Renal pelvis (tissue), 4 donors: ENCODE measurements around the gene ZCCHC17. TPM values are rescaled to one million over a fixed set of nuclear protein-coding genes. Genes with fewer than 3 reads are reported as not detected.

ENCODE experiments used
- DNase-seq: peaks from one replicate; pipeline ENCODE4 v3.0.0-alpha.2; 2013
- polyA plus RNA-seq, 3 donors: library from polyadenylated mRNA; unstranded; fragments of 120-200 nt; gene quantifications; one replicate each; pipeline ENCODE4 v1.2.1, GENCODE V29; 2013; ENCODE audit not compliant: insufficient read length in 3 of 3

ZCCHC17 gene
- polyA plus RNA-seq, 3 donors = 44.0 to 52.7 (median 47.8) TPM

GRCh38 chr1:31362032-31362431 is 65.2 kb downstream of the ZCCHC17 start:
- DNase-seq = no peak

DNA sequence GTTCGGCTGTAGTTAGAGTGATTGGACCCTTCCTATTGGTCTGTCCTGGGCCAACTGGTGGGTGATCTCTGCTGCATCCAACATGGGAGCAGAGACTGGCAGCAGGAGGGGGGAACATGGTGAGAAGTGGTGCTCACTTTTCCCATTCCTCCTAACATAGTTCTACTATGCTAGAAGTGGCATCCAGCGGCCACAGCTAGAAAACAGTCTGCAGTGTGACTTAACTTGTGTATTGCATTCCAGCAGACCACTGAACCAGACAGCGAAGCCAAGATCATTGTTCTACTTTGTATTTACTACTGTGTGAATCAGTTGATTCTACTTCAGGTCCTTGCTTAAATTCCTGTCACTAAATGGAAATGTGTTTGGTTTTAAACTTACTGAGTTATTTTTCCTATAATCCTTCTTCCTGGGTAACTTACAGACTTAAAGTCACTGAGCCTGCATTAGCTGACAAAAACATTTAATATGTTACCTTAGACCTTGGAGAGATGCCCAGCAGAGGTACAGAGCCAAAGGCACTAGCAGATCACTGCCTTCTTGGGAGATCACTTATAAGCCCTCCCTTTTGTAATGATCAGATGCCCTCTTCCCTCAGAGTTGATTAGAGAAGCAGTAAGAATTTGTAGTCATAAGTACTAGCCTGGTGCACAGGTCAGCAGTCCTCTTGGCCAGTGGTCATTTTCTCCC is 67.9 kb downstream of the ZCCHC17 start:
- peak; percentile 64 for DNase-seq

- no peak for DNase-seq
Observed at GRCh38 chr1:31366796-31367195, 70.0 kb downstream of the ZCCHC17 start.

GRCh38 chr1:31368611-31369107 is 71.8 kb downstream of the ZCCHC17 start:
- DNase-seq = no peak

- no peak for DNase-seq
Observed at GRCh38 chr1:31370021-31370420, 73.2 kb downstream of the ZCCHC17 start.

- no peak for DNase-seq
Observed at GRCh38 chr1:31370565-31370964, 73.7 kb downstream of the ZCCHC17 start.

DNA sequence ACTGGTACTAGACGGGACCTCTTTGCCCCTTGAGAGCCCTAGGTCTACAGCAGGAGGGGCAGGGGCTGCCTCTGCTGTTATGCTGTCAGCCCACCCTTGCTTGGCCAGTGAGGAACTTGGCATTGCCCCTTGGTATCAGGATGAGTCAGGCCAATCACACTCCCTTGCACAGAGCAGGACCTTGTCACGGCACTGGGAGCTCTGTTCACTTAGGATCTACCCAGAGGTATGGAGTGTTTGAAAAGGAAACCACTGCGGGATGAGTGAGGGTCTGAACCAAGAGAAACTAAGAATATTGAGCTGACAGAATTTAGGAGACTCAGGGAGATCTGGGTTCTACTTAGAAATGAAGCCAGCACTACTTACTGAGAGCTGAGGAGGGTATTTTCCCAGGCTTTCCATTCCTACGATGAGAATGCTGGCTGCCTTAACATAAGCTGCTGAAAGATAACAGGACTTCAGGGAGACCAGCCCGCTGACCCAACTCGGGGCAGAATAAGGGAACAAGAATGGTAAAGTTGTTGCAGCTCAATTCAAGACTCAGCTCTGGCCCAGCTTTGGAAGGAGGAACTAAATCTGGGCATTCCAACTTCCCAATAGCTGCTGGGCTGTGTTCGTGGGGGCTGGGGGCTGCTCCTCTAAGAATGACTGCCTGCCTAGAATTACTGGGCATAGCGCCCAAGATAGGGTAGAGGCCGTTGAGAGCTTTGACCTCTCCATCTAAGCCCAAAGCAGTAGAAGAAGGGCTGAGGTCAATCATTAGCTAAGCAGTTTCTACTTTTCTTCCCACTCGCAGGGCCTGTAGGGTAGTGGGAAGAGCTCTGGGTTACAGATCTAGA is 74.5 kb downstream of the ZCCHC17 start:
- no peak for DNase-seq

DNA sequence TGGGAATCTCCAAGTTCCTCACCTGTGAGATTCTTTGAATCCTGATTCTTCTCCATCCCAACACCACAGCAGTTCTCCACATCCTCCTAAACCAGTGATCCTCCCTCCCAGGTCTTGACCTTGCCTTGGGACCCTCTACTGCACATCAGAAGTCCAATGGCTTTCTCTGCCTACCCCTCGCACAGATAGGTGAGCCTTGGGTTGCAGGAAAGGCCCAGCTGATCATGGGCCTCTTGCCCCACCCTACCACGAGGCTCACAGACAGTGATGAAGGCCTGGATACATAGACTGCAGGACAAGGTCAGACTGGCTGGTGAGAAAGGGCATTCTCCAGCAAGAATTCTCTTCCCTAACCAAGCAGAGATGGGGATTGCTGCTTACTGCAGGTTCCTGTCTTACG is 75.2 kb downstream of the ZCCHC17 start:
- DNase-seq = no peak

DNA sequence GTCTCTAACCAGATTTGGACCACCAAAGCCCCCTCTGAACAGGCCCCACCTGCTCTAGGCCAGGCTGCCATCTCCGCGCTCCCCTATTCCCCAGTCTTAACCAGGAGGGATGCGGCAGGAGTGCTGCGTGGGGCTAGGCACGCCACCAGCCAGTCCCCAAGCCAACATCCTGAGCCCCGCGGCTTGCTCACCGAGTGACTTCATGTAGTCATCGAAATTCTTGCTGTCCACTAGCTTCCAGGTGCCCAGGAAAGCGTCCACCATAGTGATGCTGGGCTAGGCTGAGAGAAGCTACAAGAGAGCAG is 75.9 kb downstream of the ZCCHC17 start:
- DNase-seq = no peak

DNA sequence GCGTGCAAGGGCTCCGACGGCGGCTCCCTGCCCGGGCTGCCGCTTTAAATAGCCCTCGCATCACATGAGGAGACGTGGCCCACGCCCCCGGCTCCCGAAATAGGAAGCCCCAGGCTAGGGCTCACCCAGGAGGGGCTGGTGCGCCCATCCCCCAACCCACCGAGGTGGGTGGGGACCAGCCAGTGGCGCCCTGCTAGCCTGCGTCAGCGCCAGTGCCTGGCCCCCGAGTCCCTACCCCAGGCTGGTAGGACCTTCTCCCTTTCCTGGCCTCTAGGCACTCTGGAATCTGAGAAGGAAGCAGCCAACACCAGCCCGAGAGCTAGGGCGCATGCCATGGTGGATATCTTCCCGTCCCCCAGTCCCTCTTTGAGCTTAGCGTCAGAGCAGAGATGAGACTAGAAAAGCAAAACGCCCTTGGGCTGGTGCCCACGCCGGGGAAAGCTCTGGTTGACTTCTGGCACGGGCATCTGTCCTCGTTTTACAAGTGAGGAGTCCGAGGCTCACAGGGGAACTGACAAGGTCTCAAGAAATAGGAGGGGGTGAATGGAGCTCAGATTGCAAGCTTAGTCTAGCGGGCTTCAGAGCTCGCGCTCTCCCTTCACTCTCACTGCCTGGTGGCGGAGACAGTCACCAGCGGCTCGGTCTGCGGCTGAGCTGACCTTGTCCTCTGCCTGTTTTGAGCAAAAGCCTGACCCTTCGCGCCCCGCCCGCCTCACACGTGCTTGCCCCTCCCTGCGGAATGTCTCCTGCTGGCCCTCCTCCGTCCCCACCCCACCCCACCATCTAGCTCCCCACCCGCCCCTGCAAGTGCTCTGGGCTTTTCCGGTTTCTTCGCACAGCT is 76.4 kb downstream of the ZCCHC17 start, which contains the start of gene FABP3:
FABP3 (minus strand) TSS at position 21 of the 841 bp plus-strand sequence. CDS start 62 bp downstream, outside the sequence.
- DNase-seq = peak; percentile 85

GRCh38 chr1:31373897-31374486 is 77.2 kb downstream of the ZCCHC17 start:
- no peak for DNase-seq

GRCh38 chr1:31374511-31375196 is 77.8 kb downstream of the ZCCHC17 start:
- no peak for DNase-seq

GRCh38 chr1:31376375-31377134 is 79.7 kb downstream of the ZCCHC17 start:
- no peak for DNase-seq

DNA sequence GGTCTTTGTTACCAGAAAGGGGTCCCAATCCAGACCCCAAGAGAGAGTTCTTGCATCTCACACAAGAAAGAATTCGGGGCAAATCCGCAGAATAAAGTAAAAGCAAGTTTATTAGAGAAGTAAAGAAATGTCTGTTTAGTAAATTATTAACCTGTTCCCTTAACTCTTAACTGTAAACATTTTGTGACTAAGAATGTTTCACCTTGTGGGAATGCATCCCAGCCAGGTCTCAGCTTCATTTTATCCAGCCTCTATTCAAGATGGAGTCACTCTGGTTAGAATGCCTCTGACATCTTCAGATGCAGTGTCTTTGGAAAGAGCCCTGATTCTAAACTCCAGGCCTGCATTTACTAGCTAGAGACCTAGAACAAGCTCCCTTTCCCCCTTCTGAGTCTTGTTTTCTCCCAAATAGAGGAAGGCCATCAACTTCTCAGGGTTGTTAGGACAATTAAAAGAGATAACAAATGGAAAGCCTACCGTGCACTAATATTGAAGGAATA is 80.6 kb downstream of the ZCCHC17 start:
- DNase-seq = no peak

- no peak for DNase-seq
Observed at GRCh38 chr1:31378001-31378400, 81.2 kb downstream of the ZCCHC17 start.

GRCh38 chr1:31380181-31380580 is 83.3 kb downstream of the ZCCHC17 start:
- no peak for DNase-seq

DNA sequence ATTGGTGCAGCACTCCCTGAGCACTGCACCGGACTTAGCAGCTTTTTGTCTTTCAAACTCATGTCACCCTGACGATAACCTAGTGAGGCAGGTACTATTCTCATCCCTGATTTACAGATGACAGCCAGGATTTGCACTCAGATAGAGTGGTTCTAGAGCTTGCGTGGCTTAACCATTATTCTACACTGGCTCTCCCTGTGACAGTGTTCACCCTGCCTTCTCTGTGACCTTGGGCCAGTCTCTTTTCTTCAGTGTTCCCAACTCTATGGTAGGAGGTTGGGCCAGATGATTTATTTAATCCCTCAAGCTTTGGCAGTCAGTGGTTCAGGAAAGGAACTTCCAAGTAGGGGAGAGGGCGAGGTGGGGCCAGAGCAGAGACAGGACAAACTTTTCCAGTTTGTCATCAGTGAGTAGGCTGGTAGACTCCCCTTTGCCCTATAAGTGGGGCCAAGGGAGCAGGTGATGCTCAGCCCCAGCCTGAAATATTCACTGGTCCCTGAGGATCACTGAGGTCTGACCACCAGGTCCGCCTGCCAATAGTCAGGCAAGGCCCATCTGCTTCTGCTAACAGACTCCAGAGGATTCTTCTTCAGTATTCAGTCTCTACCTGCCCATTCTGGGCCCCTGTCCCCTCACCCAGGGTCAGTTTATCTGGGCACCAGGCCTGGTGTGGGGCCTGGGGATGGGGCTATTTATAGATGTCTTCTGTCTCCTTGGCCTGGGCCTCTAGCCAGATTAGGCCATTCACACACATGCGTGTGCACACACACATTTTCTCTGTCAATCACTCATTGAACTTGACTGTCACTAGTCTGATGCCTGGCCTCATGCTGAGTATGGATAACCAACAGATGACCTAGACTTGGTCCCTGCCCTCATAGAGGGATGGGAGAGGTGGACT is 84.8 kb downstream of the ZCCHC17 start:
- DNase-seq = no peak

GRCh38 chr1:31382379-31382989 is 85.7 kb downstream of the ZCCHC17 start:
- no peak for DNase-seq

GRCh38 chr1:31383967-31384366 is 87.1 kb downstream of the ZCCHC17 start:
- DNase-seq = no peak
